GM21723 (cell line): Measurements from ENCODE around the gene MOGAT1.
A peak's percentile ranks its signal among the peaks of the same experiment; 100 is the strongest.

ENCODE experiments used
- ATAC-seq: cut with Tn5 transposase; IDR thresholded peaks from one replicate; pipeline ENCODE4 v1.9.1; 2021; ENCODE audit warnings: mild to moderate bottlenecking, moderate library complexity; ENCODE audit not compliant: unreplicated experiment

The MOGAT1 gene, protein sequence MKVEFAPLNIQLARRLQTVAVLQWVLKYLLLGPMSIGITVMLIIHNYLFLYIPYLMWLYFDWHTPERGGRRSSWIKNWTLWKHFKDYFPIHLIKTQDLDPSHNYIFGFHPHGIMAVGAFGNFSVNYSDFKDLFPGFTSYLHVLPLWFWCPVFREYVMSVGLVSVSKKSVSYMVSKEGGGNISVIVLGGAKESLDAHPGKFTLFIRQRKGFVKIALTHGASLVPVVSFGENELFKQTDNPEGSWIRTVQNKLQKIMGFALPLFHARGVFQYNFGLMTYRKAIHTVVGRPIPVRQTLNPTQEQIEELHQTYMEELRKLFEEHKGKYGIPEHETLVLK

DNA sequence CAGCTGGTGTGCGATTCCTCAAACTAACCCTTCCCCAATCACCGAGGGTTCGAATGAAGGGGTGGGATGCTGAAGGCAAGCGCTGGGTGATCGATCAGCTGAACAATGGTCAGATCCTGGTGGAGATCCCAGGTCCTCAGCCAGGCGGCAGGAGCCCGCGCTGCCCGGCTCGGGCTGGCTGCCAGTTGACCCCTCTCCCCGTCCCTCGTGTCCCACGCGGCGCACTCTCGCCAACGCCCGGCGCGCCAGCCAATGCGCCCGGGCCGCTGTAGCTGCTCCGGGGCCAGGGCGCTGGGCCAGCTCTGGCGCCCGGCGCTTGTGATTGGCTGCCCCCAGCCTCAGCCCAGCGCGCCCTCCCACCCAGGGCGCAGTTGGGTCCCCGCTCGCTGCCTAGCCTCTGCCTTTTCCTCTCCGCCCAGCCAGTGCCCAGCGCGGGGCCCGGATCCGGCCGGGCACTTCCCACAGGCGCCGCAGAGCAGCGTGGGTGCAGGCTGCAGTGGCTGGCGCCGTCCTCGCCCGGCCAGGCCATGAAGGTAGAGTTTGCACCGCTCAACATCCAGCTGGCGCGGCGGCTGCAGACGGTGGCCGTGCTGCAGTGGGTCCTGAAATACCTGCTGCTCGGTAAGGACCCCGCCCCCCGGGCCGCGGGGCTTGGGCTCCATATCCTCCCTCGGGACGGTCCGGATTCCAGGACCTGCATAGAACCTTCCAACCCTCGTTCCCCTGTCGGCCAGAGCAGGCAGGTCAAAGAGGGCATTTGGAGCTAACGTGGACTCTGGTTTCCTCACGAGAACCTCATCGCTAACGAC is at the start of gene MOGAT1:
MOGAT1 (plus strand) TSS at position 400 of the 809 bp plus-strand sequence; CDS start at position 528, 128 bp downstream.
- ATAC-seq, result no peak

DNA sequence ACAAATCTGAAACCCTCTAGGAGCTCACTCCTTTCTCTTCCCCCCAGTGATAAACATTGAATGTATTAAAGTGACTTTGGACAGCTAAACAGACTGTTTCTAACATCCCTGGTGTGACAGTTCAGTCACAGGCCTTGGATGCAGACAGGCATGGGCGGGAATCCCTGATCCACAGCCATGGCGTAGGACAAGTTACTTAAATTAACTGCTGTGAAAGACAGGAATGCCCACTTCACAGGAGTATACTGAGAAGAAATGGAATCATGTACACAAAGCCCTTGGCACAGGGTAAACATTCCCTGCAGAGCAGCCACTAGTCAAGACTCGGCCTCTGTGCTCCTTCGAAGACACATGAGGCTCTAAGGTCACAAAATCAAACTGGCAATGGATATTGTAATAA is 49.6 kb upstream of the MOGAT1 start:
- no peak for ATAC-seq

DNA sequence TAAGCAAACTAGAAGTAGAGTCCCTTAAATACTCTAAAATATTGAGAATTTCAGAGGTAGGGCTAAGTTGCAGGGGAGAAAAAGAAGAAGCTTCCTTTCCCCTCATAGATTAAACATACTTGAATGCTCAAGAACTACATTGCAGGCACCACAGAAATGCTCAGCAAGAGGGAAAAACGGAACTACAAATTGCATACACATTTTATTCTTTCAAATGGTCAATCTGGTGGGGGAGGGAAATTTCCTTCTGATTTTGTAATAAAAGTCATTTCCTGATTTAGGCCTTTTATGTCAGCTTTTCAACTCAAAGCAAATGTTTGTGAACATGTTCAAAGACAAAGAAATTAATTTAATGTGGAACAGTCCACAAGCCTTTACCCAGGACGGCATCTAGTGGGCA is 48.5 kb upstream of the MOGAT1 start:
- ATAC-seq, result no peak

DNA sequence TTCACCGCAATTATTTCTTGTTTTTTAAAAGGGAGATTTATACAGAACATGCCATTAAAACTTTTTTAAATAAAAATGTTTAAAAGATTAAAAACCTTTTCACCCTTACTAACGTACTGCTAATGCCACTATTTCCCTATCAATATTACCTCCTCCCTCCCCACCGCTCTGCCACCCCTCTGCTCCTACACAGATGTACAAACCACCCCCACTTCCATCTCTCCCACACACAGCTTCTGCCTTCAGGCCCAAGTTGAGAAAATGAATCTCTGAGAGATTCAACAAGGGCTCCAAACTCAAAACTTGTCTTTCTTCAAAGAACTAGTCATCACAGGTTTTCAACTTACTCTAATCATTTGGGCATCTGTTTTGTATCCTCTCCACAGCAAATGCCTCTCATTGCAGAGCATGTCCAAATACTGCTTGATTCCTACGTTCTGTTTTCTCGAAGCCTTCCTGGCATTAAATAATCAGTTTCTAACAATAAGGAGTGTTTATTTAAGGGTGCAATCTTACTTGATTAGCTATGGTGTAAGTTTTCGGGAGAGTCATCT is 47.6 kb upstream of the MOGAT1 start:
- no peak for ATAC-seq

DNA sequence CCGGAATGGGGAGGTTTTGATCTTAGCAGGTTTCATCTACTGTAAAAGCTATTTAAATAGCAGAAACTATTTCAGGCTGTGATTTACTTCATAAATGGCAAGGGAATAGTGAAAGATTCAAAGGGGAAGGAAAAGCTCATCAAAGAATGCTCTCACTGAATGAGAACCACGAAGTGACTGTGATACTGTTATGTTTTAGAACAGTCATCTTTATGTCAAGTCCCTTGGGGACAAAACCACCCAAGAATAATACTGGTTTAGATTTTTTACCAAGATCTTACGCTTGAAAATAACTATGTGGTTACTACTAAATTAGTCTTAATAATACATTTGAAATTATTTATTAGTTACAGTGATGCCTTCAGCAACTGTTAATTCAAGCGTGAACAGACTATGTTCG is 43.7 kb upstream of the MOGAT1 start:
- ATAC-seq, result no peak

DNA sequence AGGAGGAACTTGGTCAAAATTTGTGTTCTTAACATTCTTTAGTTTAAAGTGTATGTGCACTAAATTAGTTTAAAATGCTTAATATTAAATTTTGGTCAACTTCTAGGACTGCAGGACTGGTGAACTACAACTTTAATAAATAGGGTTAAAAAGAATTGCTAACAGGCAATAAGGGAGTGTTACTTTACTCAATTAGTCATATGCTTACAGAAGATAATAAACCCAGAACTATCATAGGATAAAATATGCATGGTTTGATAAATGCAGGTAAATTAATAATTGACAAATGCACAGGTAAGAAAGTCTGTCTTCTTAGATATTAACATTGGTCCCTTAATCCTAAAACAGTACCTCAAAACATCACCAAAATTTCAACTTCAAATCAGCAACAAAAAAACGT is 36.2 kb upstream of the MOGAT1 start:
- ATAC-seq, result no peak

DNA sequence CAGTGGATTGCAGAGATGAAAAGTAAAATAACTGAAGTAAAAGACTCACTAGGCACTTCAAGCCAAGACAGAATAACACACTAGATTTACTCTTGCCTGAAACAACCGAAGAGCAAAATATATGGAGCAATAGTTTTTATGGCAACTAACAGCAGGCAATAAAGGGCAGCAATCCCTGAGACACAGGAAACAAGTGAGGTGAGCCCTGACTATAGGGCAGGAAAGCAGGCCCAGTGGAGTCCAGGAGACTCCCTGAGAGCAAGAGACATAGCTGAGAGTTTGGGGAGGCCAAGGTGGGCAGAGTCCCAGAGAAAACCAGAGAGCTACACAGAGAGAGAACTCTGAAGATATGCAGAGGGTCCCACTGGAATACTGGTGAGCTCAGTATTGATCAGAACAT is 34.4 kb upstream of the MOGAT1 start:
- no peak for ATAC-seq

DNA sequence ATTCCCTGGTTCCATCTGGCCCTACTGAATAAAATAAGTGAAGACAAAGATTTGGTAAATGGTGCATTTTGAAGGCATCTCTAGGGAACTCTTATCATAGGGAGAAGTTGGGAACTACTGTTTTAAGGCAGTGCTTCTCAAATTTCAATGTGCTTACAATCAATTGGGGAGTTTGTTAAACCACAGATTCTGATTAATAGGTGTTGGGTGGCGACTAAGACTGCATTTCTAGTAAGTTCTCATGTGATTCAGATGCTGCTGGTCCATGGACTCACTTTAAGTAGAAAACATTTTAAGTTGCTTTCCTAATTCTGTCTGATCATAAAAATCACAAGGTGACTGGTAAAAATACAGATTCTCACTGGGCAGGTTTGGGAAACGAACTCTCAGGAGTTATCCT is 30.1 kb upstream of the MOGAT1 start:
- no peak for ATAC-seq

DNA sequence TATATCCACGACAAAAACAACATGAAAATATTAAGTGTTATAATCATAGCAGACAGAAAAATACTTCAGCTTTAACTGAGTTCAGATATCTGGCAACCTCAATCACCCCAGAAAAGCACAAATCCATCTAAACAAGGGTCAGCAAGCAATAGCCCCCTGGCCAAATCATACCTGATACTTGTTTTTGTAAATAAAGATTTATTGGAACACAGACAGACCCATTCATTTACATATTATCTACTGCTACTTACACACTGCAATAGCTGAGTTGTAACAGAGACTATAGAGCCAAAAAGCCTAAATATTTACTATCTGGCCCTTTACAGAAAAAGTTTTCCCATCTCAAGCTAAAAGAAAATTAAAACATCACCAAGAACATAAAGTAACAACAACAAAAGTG is 28.3 kb upstream of the MOGAT1 start:
- no peak for ATAC-seq

DNA sequence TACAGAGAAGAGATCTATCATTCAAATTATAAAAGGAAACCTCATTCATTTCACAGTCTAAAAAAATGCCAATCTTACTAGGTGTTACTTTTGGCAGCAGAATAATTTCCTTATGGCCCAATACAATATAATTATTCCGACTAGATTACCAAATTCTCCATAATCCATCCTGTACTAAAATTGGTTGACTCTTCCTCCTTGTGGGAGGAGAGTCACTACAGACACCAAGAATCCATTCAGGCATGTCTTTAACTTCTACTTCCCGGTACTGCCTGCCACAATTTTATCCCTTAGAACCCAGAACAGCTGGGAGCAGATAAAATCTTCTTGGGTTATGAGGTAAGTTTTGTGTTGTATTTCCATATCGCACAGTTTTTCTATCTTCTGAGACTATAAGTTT is 25.4 kb upstream of the MOGAT1 start:
- no peak for ATAC-seq

DNA sequence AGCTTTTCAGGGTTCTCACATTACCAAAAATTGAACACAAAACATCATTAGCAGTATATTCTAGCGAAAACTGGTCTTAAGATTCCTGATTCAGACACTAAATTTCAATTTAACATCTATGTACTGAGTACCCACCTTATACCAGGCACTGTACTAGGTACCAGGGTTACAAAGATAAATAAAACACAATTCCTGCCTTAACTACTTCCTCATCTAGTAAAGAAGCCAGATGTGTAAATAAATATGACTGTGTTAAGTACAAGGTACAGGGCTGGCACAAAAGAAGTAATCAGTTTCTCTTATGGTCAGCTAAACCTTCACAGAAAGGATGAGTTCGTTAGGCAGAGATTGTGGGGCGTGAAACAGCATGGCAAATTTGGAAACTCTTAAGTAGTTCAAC is 21.7 kb upstream of the MOGAT1 start:
- no peak for ATAC-seq

DNA sequence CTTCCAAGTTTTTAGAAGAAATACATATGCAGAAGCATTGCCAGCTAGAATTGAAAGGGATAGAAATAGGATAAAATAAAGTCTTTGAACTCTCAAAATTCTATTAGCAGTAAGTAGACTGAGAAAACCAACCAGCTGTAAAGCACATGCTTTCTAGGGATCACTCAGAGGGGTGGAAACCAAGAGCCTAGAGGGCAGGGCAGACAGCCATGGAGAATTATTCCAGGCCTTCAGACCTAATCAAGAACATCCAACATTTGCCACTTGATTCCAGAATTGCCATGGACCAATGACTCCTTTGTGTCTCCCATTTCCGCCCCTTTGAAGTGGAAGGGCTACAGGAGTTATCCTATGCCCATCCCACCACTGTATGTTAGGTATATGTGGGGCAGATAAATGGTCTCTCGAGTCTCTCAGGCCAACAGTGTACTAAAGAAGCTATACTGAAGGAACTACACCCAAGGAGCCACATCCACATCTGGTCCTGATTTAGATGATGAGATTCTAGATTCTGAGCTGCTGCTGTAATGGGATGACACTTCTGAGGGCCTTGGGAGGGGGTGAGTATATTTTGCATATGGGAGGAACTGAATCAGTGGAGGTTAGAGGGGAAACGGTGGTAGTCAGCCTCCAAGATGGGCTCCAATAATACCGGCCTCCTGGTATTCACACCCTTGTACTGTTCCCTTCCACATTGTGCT is 19.6 kb upstream of the MOGAT1 start:
- no peak for ATAC-seq

DNA sequence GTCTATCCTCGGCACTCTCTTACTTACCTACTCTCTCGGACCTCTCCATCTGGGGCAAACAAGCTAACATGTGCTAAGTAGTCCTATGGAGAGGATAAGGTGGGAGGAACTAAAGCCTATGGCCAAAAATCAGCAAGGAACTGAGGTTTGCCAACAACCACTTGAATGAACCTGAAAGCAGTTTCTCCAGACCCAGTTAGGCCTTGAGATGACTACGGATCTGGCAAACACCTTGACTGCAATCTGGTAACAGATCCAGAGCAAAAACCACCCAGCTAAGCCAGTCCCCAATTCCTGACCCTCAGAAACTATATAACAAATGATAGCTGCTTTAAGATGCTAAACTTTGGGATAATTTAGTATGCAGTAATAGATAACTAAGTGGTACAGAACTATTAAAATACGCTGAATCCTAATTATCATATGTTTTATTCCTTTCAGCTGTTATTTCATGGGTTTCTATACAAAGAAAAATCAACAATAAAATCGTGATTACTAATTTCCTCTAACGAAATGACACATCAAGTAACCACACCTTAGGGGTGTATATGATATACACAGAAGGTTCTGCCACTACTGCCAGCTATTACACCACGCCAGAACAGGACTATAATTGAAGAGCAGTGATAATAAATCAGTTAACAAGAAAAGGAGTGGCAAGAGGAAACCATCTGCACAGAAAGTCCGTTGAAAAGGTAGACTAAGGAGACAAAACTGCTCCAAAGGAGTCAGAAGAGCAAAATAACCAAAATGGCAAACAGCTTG is 18.8 kb upstream of the MOGAT1 start:
- ATAC-seq, result no peak

DNA sequence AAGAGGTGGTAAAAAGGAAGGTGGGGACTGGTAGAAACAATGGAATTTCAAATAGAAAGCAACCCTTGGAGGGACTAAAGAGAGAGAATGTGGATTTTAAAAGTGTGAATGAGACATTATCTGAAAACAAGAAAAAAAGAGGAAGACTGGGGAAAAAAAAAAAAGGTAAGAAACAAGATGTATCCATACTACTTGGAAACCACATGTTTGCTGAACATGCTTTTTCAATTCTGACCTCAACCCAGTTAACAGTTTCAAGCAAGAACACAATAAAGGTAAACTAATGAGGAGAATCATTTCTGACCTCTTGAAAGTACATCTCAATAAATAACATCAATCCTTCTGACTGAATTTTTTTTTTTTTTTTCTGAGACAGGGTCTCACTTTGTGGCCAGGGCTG is 18.2 kb upstream of the MOGAT1 start:
- no peak for ATAC-seq

DNA sequence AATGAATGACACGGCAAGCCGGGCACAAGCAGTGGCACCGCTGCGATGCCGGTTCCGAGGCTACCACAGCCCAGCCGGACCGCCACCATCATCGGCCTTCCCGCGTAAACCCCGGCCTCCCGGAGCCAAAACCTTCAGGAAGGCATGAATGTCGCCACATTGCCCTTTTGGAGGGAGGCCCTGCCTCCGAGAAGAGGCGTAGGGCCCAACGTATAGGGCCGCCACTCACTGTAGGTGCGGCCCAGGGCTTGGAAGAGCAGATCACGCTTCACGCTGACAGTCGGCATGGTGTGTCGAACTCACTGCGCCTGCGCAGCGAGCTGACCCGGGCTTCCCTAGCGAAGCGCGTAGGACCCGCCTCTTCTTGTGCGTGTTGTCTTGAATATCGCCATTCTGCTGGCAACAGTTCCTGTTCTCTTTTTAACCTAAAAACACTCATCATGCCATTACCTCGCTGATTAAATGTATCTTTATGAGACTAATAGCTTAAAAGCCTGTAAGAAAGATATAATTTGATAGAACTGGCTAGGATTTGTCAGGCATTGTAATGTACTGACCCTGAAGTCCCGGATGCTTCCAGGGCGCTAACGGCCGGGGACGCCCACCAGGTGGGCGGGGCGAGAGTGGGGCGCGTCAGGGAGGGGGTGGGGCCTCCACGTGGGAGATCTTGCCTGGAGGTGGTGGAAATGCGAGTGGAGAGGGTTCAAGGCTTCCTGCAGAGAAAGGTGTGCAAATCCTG is 15.5 kb upstream of the MOGAT1 start, which contains the start of gene FARSB:
FARSB (minus strand) TSS at position 306 of the 739 bp plus-strand sequence; CDS start at position 287, 19 bp downstream.
- peak; percentile 88 for ATAC-seq

DNA sequence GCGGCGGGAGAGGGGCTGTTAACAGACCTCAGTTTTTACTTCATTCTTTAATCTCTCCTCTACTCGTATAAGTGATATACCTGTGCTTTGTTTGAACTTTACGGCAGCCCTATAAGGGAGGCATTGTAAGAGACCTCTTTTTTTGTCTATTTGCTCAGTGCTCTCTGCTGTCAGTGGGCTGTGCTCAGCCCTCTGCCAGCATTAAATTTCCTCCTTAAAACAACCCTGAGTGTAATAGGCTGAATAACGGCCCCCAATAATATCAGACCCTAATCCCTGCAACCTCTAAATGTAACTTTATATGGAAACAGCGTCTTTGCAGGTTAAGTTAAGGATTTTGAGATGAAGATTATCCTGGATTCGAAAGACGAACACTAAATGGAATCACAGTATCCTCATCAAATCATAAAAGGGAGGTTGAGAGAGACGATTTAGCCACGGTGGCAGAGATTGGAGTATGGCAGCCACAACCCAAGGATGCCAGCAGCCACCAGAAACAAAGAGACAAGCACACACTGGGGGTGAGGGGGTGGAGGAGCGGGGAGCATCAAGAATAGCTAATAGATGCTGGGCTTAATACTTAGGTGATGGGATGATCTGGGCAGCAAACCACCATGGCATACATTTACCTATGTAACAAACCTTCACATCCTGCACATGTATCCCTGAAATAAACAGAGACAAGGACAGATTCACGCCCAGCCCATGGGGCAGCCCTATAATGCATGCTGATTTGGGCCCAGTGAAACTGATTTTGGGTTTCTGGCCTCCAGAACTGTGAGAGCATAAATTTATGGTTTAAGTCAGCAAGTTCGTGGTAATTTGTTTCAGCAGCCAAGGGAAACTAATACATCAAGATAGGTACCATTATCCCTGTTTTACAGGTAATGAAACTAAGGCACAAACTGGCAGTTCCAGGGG is 14.7 kb upstream of the MOGAT1 start:
- peak; percentile 31 for ATAC-seq

DNA sequence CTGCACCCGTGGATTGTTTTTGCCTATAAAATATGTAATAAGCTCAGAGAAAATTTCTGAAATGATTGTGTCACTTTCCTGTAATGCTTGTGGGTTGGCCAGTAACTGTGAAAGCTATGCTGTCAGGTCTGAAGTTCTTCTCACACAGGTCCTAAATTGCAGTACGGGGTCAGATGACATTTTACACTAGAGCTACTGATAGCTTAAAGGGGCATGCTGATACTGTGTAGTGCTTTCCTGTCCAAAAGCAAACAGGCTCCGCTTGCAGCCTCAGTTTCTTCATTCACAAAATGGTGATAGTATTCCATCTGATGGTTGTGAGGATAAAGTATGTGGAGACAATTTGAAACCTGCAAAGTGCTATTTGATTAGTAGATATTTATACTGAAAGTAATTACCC is 8.0 kb upstream of the MOGAT1 start:
- no peak for ATAC-seq

DNA sequence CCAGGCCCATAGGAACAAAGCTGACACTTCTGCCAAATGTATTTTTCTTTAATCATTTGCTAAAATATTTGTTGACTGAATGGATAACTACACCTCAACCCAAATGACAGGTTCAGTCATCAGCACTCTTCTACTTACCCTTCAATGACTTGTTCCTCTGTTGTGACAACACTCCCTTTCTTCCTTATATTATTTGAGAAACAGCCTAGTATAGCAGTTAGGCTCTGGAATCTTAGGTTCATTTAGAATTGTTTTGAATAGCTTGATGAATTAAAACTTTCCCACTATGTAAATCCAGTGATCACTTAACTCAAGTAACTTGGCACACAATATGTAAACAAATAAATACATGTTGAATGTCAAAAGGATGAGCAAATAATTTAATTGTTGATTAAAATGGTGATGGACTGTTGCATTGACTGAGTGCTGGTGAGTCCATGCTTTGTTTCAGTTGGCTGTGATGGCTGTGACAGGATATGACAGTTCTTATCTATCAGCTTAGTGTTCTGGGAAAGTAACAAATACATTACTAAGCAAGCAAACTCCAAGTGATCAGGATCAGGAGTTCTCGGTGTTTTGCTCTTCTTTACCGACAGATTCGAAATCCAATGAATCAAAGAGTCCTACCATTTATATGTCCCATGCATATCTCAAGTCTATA is 2.8 kb upstream of the MOGAT1 start:
- ATAC-seq, result no peak
